Activated CD4-positive, alpha-beta memory T cell treated with anti-CD3 and anti-CD28 coated beads for 36 hours (primary cell): Measurements from ENCODE around the gene SBK2. TPM values are rescaled to one million over a fixed set of nuclear protein-coding genes. Genes with fewer than 3 reads are reported as not detected.
A peak's percentile ranks its signal among the peaks of the same experiment; 100 is the strongest.
"Not testable (repeated sequence)": the region's sequence is repeated elsewhere in the genome, so short reads cannot be mapped to it uniquely, and the experiment has no call there.

ENCODE experiments used
- CTCF ChIA-PET: fragments of 350-600 bp; sonication (Branson Sonifier 250); formaldehyde crosslinking; loops from one replicate; lab custom pipeline; 2021; ENCODE audit warnings: antibody characterized with exemption, inconsistent platforms; lab: Charles Lee
- POLR2A ChIA-PET: fragments of 350-600 bp; sonication (Branson Sonifier 250); formaldehyde crosslinking; loops from one replicate; lab custom pipeline; 2021; ENCODE audit warnings: antibody characterized with exemption; lab: Charles Lee
- DNase-seq: peaks from one replicate; pipeline ENCODE4 v3.0.0-alpha.2; 2020
- H3K27ac Mint-ChIP-seq: one replicate; pipeline ENCODE4 v1.8.0; 2021; ENCODE audit warnings: mixed read lengths
- H3K27me3 Mint-ChIP-seq: one replicate; pipeline ENCODE4 v1.8.0; 2021; ENCODE audit warnings: mixed read lengths
- H3K36me3 Mint-ChIP-seq: one replicate; pipeline ENCODE4 v1.8.0; 2021; ENCODE audit warnings: mixed read lengths
- H3K4me1 Mint-ChIP-seq: one replicate; pipeline ENCODE4 v1.8.0; 2021; ENCODE audit warnings: low read depth, mixed read lengths
- H3K4me3 Mint-ChIP-seq: one replicate; pipeline ENCODE4 v1.8.0; 2021; ENCODE audit warnings: mild to moderate bottlenecking, mixed read lengths
- H3K9me3 Mint-ChIP-seq: one replicate; pipeline ENCODE4 v1.8.0; 2021; ENCODE audit warnings: mixed read lengths
- intact Hi-C: fragments of 100-400 bp; cut with micrococcal nuclease; formaldehyde crosslinking; loops from one replicate; pipeline ENCODE4 v1.15.1; 2023
- total RNA-seq, 2 experiments: library from RNA; stranded (reverse); gene quantifications; one replicate each; pipeline ENCODE4 v1.2.3, GENCODE V29; 2021

SBK2 gene
- total RNA-seq, 2 experiments from 2014 or later: not detected

DNA sequence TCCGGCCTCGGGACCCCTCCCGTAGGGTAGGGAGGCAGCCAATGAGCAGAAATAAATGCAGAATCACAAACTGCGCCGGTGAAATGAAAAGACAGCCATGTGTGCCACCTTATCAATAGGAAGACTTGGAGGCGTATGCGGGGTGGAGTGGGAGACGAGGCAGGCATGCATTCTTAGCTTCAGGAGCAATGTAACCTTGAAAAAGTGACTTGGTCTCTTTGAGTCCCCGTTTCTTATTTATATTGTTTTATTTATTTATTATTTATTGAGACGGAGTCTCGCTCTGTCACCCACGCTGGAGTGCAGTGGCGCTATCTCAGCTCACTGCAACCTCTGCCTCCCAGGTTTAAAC is 32.7 kb downstream of the SBK2 start:
- Mint-ChIP-seq H3K4me3 (peak overlapping the region; percentile 69), H3K27ac (no peak overlapping the region), H3K36me3 (peaks cover 2% of the 10 kb centered on the region), H3K9me3 (no peaks in the 10 kb centered on the region), H3K27me3 (peaks cover 10% of the 10 kb centered on the region), H3K4me1 (peaks cover 18% of the 10 kb centered on the region)
- intact Hi-C loops: loop anchor here (5.0 kb wide), 1 partner anchor 362 kb away; no protein-coding TSS in a partner anchor
- POLR2A ChIA-PET: interaction anchor here (0.8 to 1.5 kb wide), 4 partner anchors 17 to 132 kb away, joined by 3 to 6 read pairs (median 4); partner anchors contain the start of genes ISOC2 and ZNF628
- no peak for DNase-seq
- CTCF ChIA-PET: interaction anchor here (0.6 to 3.5 kb wide), 49 partner anchors 8 to 831 kb away, joined by 3 to 93 read pairs (median 5); partner anchors contain the start of genes FIZ1, ISOC2, KMT5C and NAT14

DNA sequence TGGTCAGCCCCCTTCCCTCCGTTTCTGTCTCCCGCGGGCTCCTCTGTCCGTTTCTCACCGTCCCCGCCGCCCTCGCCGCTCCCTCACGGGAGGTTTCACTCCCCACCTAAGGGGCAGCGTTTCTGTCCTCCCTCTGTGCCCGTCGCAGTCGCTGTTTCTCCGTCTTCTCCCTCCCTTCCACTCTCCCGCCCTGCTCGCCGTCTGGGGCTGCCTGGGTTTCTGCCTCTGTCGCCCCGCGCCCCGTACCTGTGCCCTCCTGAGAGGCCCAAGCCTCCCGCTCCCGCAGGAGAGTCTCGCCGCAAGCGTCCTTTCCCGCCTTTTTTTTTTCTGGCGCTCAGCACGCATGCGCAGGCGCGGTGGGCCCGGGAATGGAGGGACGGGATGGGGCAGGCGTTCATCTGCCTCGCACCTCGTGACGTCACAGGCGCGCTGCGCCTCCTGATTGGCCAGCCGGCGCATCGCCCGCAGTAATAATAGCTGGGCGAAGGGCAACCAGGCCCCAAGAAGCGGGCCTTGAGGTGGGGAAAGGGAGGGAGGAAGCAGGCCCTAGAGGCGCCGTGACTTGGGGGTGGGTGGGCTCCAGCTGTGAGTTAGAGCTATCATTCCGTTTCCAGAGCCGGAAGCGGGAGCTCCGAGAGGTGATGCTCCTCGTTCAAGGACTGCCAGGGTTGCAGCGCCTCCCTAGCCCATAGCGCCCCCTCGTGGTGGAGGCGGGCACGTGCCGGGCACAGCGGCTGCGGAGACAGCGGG is 33.3 kb downstream of the SBK2 start:
- intact Hi-C loops: loop anchor here (1.0 to 5.0 kb wide), 2 partner anchors 35 to 361 kb away; no protein-coding TSS in a partner anchor
- H3K4me3 Mint-ChIP-seq: peak overlapping the region; percentile 69
- ChIA-PET CTCF (interaction anchor here (0.6 to 3.5 kb wide), 54 partner anchors 9 to 830 kb away, joined by 3 to 93 read pairs (median 5); partner anchors contain the start of genes FIZ1, ISOC2, KMT5C and NAT14), POLR2A (interaction anchor here (0.8 to 1.5 kb wide), 4 partner anchors 16 to 133 kb away, joined by 3 to 6 read pairs (median 4); partner anchors contain the start of genes ISOC2 and ZNF628)
- peak overlapping the region; percentile 78 for H3K27ac Mint-ChIP-seq
- DNase-seq: peak; percentile 94
- H3K27me3 Mint-ChIP-seq: peaks cover 5% of the 10 kb centered on the region
- H3K9me3 Mint-ChIP-seq: no peaks in the 10 kb centered on the region
- H3K36me3 Mint-ChIP-seq: peaks cover 2% of the 10 kb centered on the region
- H3K4me1 Mint-ChIP-seq: peaks cover 18% of the 10 kb centered on the region

DNA sequence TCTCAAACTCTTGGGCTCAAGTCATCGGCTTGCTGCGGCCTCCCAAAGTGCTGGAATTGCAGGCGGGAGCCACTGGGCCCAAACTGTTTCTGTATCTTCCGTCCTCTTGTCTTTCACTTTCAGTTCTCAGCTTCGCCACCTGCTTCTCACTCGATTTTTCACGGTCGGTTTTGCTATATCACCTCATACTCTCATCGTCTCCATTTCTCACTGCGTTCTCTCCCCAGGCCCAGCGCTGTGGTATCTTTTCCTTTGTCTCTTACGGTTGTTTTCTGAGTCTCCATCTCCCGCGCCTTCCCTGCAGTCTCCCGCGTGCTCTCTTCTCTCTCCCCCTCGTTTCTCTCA is 33.8 kb downstream of the SBK2 start:
- DNase-seq: no peak
- peak overlapping the region; percentile 69 for H3K4me3 Mint-ChIP-seq

DNA sequence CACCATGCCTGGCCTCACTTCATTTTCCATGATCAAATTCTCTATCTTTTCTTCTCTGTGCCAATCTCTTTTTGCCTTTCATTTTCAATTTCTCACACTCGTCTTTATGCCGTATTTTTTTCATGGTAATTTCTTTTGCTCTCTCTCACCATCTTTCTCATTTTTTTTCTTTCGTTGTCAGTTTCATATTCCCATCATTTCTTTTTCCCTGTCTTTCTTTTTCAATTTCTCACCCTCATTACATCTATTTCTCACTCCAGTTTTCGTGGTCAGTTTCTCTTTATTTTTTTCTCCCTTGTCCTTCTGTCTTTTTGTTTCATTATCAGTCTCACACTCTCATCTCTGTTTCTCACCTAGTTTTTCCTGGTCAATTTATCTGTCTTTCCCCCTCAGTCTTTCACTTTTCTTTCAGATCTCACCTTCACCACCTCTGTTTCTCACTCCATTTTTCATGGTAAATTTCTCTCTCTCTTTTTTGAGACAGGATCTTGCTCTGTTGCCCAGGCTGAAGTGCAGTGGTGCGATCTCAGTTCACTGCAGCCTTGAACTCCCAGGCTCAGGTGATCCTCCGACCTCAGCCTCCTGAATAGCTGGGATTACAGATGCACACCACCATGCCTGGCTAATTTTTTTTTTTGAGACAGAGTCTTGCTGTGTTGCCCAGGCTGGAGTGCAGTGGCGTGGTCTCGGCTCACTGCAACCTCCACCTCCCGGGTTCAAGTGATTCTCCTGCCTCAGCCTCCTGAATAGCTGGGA is 34.6 kb downstream of the SBK2 start:
- H3K4me1 Mint-ChIP-seq: peaks cover 18% of the 10 kb centered on the region
- peaks cover 2% of the 10 kb centered on the region for H3K36me3 Mint-ChIP-seq
- DNase-seq: no peak
- no peak overlapping the region for H3K4me3 Mint-ChIP-seq
- no peak overlapping the region for H3K27ac Mint-ChIP-seq
- CTCF ChIA-PET: interaction anchor here (1.9 to 3.5 kb wide), 2 partner anchors 35 to 129 kb away, joined by 6 to 93 read pairs; no protein-coding TSS in a partner anchor
- POLR2A ChIA-PET: no interaction called here
- H3K9me3 Mint-ChIP-seq: no peaks in the 10 kb centered on the region
- no peaks in the 10 kb centered on the region for H3K27me3 Mint-ChIP-seq
- intact Hi-C loops: loop anchor here (5.0 kb wide), 1 partner anchor 360 kb away; no protein-coding TSS in a partner anchor

More for the DNA sequence above, 33.8 kb downstream of the SBK2 start:
- intact Hi-C loops: loop anchor here (1.0 to 5.0 kb wide), 2 partner anchors 35 to 361 kb away; no protein-coding TSS in a partner anchor
- peaks cover 5% of the 10 kb centered on the region for H3K27me3 Mint-ChIP-seq
- peaks cover 2% of the 10 kb centered on the region for H3K36me3 Mint-ChIP-seq
- peaks cover 18% of the 10 kb centered on the region for H3K4me1 Mint-ChIP-seq
- H3K27ac Mint-ChIP-seq: no peak overlapping the region
- no peaks in the 10 kb centered on the region for H3K9me3 Mint-ChIP-seq
- CTCF ChIA-PET: interaction anchor here (0.7 to 3.5 kb wide), 31 partner anchors 9 to 385 kb away, joined by 3 to 93 read pairs (median 7); partner anchors contain the start of genes ISOC2, KMT5C, NAT14 and ZNF524
- POLR2A ChIA-PET: interaction anchor here (1.2 kb wide), 1 partner anchor 27 kb away, joined by 6 read pairs; the partner anchor contains the start of gene ZNF628

DNA sequence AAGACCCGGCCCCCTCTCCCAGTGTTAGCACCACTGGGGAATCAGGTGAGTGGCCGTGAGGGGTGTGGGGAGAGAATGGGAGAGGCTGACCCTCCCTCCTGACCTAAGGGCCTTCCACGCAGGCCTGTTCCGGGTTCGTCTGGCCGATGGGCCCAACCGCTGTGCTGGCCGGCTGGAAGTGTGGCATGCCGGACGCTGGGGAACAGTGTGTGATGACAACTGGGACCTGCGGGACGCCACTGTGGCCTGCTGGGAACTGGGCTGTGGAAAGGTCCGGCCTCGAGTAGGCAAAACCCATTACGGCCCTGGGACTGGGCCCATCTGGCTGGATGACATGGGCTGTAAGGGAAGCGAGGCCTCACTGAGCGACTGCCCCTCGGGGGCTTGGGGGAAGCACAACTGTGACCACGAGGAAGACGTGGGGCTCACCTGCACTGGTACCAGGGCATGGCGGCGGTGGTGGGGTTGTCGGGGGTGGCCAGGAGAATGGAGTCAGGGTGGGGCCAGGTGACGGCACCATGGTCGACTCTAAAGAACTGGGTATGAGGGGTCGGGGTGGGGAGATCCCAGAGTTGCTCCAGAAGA is 36.5 kb downstream of the SBK2 start:
- Mint-ChIP-seq H3K4me1 (peaks cover 18% of the 10 kb centered on the region), H3K27me3 (no peaks in the 10 kb centered on the region), H3K9me3 (no peaks in the 10 kb centered on the region), H3K27ac (no peak overlapping the region), H3K36me3 (peaks cover 2% of the 10 kb centered on the region), H3K4me3 (no peak overlapping the region)
- CTCF ChIA-PET: interaction anchor here (0.6 to 1.9 kb wide), 4 partner anchors 33 to 359 kb away, joined by 3 to 11 read pairs (median 6); no protein-coding TSS in a partner anchor
- POLR2A ChIA-PET: no interaction called here
- intact Hi-C loops: loop anchor here (5.0 kb wide), 1 partner anchor 358 kb away; no protein-coding TSS in a partner anchor
- no peak for DNase-seq

DNA sequence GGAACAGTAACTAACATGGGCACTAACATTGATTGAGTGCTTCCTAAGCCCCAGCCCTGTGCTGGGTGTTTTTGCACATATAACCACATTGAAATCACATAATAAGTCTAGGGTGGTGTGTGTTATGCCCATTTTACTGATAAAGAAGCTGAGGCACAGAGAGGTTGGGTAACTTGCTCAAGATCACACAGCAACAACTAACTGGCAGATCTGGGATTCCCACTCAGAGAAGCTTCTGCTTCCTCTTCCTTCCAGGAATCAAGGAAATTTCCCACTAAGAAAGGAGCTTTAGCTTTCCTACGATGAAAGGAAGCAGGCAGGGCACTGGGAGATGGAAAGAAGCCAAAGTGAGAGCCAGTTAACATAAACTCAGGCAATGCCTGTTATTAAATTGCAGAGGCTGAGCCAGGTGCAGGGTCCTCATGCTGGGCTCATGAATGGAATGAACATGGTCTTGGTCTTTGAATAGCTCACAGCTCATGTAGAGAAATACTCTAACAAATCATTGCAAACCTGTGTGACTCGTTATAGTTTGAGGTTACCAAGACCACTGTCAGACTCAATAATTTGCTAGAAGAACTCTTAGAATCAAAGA is 38.6 kb downstream of the SBK2 start:
- CTCF ChIA-PET: interaction anchor here (0.6 kb wide), 1 partner anchor 32 kb away, joined by 3 read pairs; no protein-coding TSS in a partner anchor
- H3K36me3 Mint-ChIP-seq: no peaks in the 10 kb centered on the region
- no peak for DNase-seq
- no peaks in the 10 kb centered on the region for H3K9me3 Mint-ChIP-seq
- peaks cover 9% of the 10 kb centered on the region for H3K4me1 Mint-ChIP-seq
- POLR2A ChIA-PET: no interaction called here
- H3K27me3 Mint-ChIP-seq: no peaks in the 10 kb centered on the region
- no peak overlapping the region for H3K27ac Mint-ChIP-seq
- H3K4me3 Mint-ChIP-seq: no peak overlapping the region
- intact Hi-C loops: no loop called here

DNA sequence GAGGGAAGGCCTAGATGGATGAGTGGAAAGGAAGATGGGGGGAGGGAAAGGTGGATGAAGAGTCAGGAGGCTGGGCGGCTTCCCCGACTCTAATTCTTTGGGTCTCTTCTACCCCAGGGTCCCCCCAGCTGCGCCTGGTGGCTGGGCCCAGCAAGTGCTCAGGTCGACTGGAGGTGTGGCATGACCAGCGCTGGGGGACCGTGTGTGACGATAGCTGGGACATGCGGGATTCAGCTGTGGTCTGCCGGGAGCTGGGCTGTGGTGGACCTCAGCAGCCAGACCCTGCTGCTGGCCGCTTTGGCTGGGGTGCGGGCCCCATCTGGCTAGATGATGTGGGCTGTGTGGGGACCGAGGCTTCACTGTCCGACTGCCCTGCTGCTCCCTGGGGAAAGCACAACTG is 39.2 kb downstream of the SBK2 start:
- no peaks in the 10 kb centered on the region for H3K9me3 Mint-ChIP-seq
- ChIA-PET CTCF (interaction anchor here (0.6 kb wide), 1 partner anchor 31 kb away, joined by 3 read pairs; no protein-coding TSS in a partner anchor), POLR2A (interaction anchor here (1.4 kb wide), 1 partner anchor 21 kb away, joined by 3 read pairs; the partner anchor contains the start of gene ZNF628)
- intact Hi-C loops: no loop called here
- H3K36me3 Mint-ChIP-seq: no peaks in the 10 kb centered on the region
- H3K27ac Mint-ChIP-seq: no peak overlapping the region
- H3K4me1 Mint-ChIP-seq: peaks cover 6% of the 10 kb centered on the region
- no peak overlapping the region for H3K4me3 Mint-ChIP-seq
- no peak for DNase-seq
- H3K27me3 Mint-ChIP-seq: peaks cover 4% of the 10 kb centered on the region

DNA sequence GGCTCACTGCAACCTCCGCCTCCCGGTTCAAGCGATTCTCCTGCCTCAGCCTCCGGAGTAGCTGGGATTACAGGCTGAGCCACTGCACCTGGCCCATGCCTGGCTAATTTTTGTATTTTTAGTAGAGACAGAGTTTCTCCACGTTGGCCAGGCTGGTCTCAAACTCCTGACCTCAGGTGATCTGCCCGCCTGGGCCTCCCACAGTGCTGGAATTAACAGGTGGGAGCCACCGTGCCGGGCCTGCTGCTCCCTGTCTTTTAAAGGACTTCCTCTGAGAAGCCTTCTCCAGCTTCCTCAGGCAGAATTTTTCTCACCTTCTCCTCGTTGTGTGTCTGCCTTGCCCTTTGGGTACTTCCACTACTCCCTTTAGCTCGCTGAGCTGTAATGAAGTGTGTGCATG is 40.1 kb downstream of the SBK2 start:
- ChIA-PET POLR2A (interaction anchor here (1.4 kb wide), 1 partner anchor 20 kb away, joined by 3 read pairs; the partner anchor contains the start of gene ZNF628), CTCF (interaction anchor here (0.5 kb wide), 1 partner anchor 357 kb away, joined by 4 read pairs; no protein-coding TSS in a partner anchor)
- intact Hi-C loops, H3K4me1 Mint-ChIP-seq, H3K36me3 Mint-ChIP-seq, H3K4me3 Mint-ChIP-seq, DNase-seq, H3K27ac Mint-ChIP-seq, H3K9me3 Mint-ChIP-seq, H3K27me3 Mint-ChIP-seq: not testable (repeated sequence)

DNA sequence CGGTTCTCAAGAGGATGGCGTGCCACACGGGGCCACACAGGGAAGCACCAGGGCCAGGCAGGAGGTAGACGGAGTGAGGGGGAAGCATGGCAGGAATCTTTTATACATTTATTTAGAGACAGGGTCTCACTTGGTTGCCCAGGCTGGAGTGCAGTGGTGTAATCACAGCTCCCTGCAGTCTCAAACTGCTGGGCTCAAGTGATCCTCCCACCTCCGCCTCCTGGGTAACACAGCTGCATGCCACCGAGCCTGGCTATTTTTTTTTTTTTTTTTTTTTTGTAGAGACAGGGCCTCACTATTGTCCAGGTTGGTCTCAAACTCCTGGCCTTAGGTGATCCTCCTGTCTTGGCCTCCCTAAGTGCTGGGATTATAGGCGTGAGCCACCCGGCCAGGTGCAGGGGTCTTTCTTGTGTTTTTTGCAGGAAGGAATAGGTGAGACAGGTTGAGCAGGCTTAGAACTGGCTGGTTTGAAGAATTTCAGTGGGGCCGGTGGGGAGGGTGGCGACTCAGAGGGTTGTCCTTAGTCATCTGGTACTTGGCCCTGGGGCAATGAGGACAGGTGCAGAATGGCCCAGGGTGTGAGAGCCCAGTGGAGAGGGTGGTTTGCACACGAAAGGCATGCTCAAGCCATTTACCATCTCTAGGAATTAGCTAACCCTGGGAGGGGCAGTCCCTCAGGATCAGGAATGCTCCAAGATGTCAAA is 41.1 kb downstream of the SBK2 start:
- ChIA-PET CTCF (interaction anchor here (1.1 to 5.8 kb wide), 2 partner anchors 8 to 135 kb away, joined by 3 to 38 read pairs; no protein-coding TSS in a partner anchor), POLR2A (no interaction called here)
- Mint-ChIP-seq H3K36me3 (no peaks in the 10 kb centered on the region), H3K9me3 (no peaks in the 10 kb centered on the region), H3K27me3 (peaks cover 12% of the 10 kb centered on the region), H3K27ac (no peak overlapping the region), H3K4me3 (no peak overlapping the region), H3K4me1 (no peaks in the 10 kb centered on the region)
- DNase-seq: no peak
- intact Hi-C loops: no loop called here

DNA sequence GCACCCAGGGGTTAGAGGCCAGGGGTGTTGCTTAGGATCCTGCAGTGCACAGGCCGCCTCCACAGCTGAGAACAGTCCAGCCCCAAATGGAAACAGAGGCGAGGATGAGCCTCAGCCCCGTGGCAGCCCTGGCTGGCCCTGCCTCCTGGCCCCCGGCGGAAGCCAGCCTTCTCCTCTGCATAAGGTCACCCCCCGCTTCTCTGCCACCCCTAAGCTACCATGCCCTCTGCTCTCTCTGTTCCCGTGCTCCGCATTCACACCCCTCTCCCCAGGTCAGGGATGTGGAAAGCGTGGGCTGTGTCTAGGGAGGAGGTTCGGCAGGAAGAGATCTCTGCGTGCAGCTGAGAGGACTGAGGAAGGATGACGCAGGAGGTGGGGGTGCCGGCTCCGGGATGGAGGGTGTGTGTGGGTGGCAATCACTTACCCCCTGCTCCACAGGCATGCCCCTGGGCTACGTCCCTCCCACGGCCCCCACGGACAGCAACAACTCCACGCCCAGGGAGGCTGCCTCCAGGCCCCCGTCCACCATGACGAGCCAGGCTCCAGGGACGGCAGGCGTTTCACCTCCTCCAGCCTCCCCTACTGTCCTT is 42.7 kb downstream of the SBK2 start:
- Mint-ChIP-seq H3K9me3 (no peaks in the 10 kb centered on the region), H3K36me3 (no peaks in the 10 kb centered on the region), H3K27me3 (peaks cover 12% of the 10 kb centered on the region), H3K4me3 (no peak overlapping the region), H3K4me1 (no peaks in the 10 kb centered on the region), H3K27ac (no peak overlapping the region)
- ChIA-PET POLR2A (no interaction called here), CTCF (interaction anchor here (1.1 to 5.8 kb wide), 2 partner anchors 10 to 27 kb away, joined by 5 to 38 read pairs; no protein-coding TSS in a partner anchor)
- no peak for DNase-seq
- intact Hi-C loops: no loop called here
